ENCODE data around the gene SMIM20. TPM values are rescaled to one million over a fixed set of nuclear protein-coding genes. Genes with fewer than 3 reads are reported as not detected.

Gene SMIM20
- total and polyA plus RNA-seq, 9 of the 15 experiments (the other 6 are each of a cell fraction or from before 2014, with no cell fraction given) = 25.1 to 51.0 (median 38.9) TPM

DNA sequence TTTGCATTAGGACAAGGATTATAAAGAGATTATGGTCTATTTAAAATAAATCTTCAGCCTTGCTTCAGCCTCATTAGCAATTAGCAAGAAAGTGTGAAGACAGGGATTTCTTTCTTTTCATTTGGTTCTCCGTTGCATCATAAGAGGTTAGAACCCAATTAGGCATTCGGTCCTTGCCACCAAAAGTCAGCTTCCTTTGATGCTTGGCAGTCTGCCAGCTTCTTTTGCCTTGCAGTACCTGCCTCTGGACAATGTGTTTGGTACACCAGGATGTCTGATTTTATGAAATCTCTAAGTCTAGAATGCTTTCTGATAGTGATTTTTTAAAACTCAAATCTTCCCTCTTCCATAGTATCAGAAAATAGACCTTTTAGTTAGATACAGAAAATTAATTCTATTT, 12.4 kb downstream of the SMIM20 start:
- intact Hi-C loops (cut with micrococcal nuclease) (loop anchor here (5.0 kb wide), 1 partner anchor 101 kb away; no protein-coding TSS in a partner anchor), in situ Hi-C loops (cut with MboI) (no loop called here)
- WGBS (ENCODE audit: insufficient coverage, low coverage, missing lambda C conversion rate) = 69% methylated on average over 2 of the region's 2 CpGs

GRCh38 chr4:25927361-25928195, 13.6 kb downstream of the SMIM20 start:
- FAIRE-seq = no peak
- Histone ChIP-seq H3K9me3 (replicated peaks; ENCODE audit: control insufficient read depth, insufficient read depth, low read depth, low read length) (no peaks in the 10 kb centered on the region), H3K4me2 (ENCODE audit: insufficient read depth, low read length) (no peak overlapping the region), H4K20me1 (replicated peaks; ENCODE audit: control insufficient read depth, insufficient read depth, low read length) (peaks cover 6% of the 10 kb centered on the region), H3K36me3 (ENCODE audit: control insufficient read depth, insufficient read depth, low read length) (peaks cover 12% of the 10 kb centered on the region; the same call in 1 of the 3 replicates), H3K79me2 (ENCODE audit: control insufficient read depth, insufficient read depth, low read length) (peaks cover 5% of the 10 kb centered on the region; the same call in 1 of the 3 replicates), H2AFZ (ENCODE audit: low read depth, low read length) (no peak overlapping the region), H3K27ac (ENCODE audit: extremely low read depth, low read depth, low read length) (no peak overlapping the region), H3K4me3 (no peak overlapping the region), H3K27me3 (ENCODE audit: control insufficient read depth in 2 of 2, insufficient read depth in 2 of 2, low read length in 2 of 2) (peaks cover 0 to under 1% of the 10 kb centered on the region in 2 experiments; a peak in 1 of 5 replicates), H3K9me1 (ENCODE audit: control insufficient read depth, insufficient read depth, low read length) (peaks cover 5% of the 10 kb centered on the region), H3K9ac (ENCODE audit: insufficient read depth in 1 of 2, low read depth in 2 of 2, low read length in 2 of 2) (no peak overlapping the region), H3K4me1 (replicated peaks in 1 of 2; ENCODE audit: control insufficient read depth in 2 of 2, insufficient read depth in 2 of 2, low read length in 2 of 2) (no peaks in the 10 kb centered on the region; a peak in 2 of 5 replicates)
- intact Hi-C loops (cut with micrococcal nuclease) (loop anchor here (5.0 kb wide), 1 partner anchor 100 kb away; no protein-coding TSS in a partner anchor), in situ Hi-C loops (cut with MboI) (no loop called here)
- ATAC-seq = no peak
- WGBS (ENCODE audit: insufficient coverage, low coverage, missing lambda C conversion rate) = 73% methylated on average over 10 of the region's 10 CpGs
- no peak for TF ChIP-seq ZNF143 (CRISPR knock-in tag; IDR thresholded peaks at IDR 0.05)
- no peak for TF ChIP-seq MEIS2 (IDR thresholded peaks at IDR 0.05; ENCODE audit: partially characterized antibody)
- no peak for TF ChIP-seq ZBTB5 (IDR thresholded peaks at IDR 0.05)
- TF ChIP-seq CTCF (IDR thresholded peaks at IDR 0.05 in 2 of 3, conservative IDR thresholded peaks at IDR 0.05 in 1 of 3; ENCODE audit: insufficient read depth in 2 of 3, low read depth in 1 of 3, low read length in 3 of 3) = no peak
- TF ChIP-seq ZNF133 (CRISPR knock-in tag; IDR thresholded peaks at IDR 0.05) = no peak
- TF ChIP-seq CBFB (CRISPR knock-in tag; IDR thresholded peaks at IDR 0.05) = no peak
- no peak for TF ChIP-seq ZC3H4 (CRISPR knock-in tag; IDR thresholded peaks at IDR 0.05; ENCODE audit: borderline replicate concordance)
- ChIA-PET CTCF (ENCODE audit: low intra/inter-chr PET ratio) (no interaction called here), POLR2A (interaction anchor here (0.7 to 1.4 kb wide), 3 partner anchors 13 to 91 kb away, joined by 3 to 5 read pairs (median 4); partner anchors contain the start of gene SMIM20)
- DNase-seq (ENCODE audit: extremely low read depth in 1 of 4, low spot score in 3 of 4) = no peak
- no TSS peak for BruUV-seq (replicated peaks)

More for the DNA sequence above, 12.4 kb downstream of the SMIM20 start:
- Histone ChIP-seq H2AFZ (ENCODE audit: low read depth, low read length) (no peak overlapping the region), H3K27ac (ENCODE audit: extremely low read depth, low read depth, low read length) (no peak overlapping the region), H3K79me2 (ENCODE audit: control insufficient read depth, insufficient read depth, low read length) (peaks cover 5% of the 10 kb centered on the region; the same call in 1 of the 3 replicates), H4K20me1 (replicated peaks; ENCODE audit: control insufficient read depth, insufficient read depth, low read length) (peaks cover 6% of the 10 kb centered on the region), H3K9me1 (ENCODE audit: control insufficient read depth, insufficient read depth, low read length) (peaks cover 7% of the 10 kb centered on the region), H3K4me1 (replicated peaks in 1 of 2; ENCODE audit: control insufficient read depth in 2 of 2, insufficient read depth in 2 of 2, low read length in 2 of 2) (no peaks in the 10 kb centered on the region; a peak in 2 of 5 replicates), H3K4me3 (no peak overlapping the region), H3K36me3 (ENCODE audit: control insufficient read depth, insufficient read depth, low read length) (peaks cover 14% of the 10 kb centered on the region; the same call in 2 of the 3 replicates), H3K9ac (ENCODE audit: insufficient read depth in 1 of 2, low read depth in 2 of 2, low read length in 2 of 2) (no peak overlapping the region), H3K27me3 (ENCODE audit: control insufficient read depth in 2 of 2, insufficient read depth in 2 of 2, low read length in 2 of 2) (no peaks in the 10 kb centered on the region), H3K9me3 (replicated peaks; ENCODE audit: control insufficient read depth, insufficient read depth, low read depth, low read length) (no peaks in the 10 kb centered on the region), H3K4me2 (ENCODE audit: insufficient read depth, low read length) (no peak overlapping the region)
- FAIRE-seq (no peak), DNase-seq (ENCODE audit: extremely low read depth in 1 of 4, low spot score in 3 of 4) (peak in 1 of 4 experiments; percentile 12), ATAC-seq (no peak)
- POLR2A ChIA-PET = no interaction called here
- no TSS peak for BruUV-seq (replicated peaks)
- TF ChIP-seq ZFP1 (CRISPR knock-in tag; IDR thresholded peaks at IDR 0.05) (no peak), NFIX (CRISPR knock-in tag; IDR thresholded peaks at IDR 0.05; ENCODE audit: low read depth) (peak; percentile 66), NFIC (IDR thresholded peaks at IDR 0.05) (peak; percentile 88)
- CTCF ChIA-PET (ENCODE audit: low intra/inter-chr PET ratio) = no interaction called here
